NCI-H2107 (cell line): ENCODE results near the gene PDIA5.

Experiments used
- DNase-seq: peaks from one replicate; lab custom pipeline; 2025; lab: John Stamatoyannopoulos, UW

Gene PDIA5

GRCh38 chr3:123066896-123067688 is at the start of gene PDIA5:
Gene PDIA5 (plus strand): TSS chr3:123067025. CDS start chr3:123067165, 140 bp downstream.
- peak; percentile 70 for DNase-seq

DNA sequence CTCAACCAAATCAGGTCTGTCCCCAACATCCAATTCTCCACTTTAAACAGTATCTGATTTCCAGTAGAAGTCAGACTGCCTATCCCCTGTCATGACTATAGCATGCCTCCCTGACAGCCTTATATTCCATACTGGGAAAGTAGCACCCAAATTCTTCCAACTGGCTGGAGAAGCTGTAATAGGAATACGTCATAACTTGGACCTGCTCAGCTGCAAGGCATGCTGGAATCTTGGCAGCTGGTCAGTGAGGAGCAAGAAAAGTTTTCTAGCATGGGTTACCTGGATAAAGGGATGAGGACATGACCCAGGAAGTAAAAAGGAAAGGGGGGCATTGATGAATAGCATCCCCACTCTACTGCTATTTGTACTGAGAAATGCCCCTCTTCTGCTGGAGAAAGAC is 48.1 kb upstream of the PDIA5 start:
- DNase-seq, result no peak

GRCh38 chr3:123019161-123019560 is 47.7 kb upstream of the PDIA5 start:
- DNase-seq, result no peak

DNA sequence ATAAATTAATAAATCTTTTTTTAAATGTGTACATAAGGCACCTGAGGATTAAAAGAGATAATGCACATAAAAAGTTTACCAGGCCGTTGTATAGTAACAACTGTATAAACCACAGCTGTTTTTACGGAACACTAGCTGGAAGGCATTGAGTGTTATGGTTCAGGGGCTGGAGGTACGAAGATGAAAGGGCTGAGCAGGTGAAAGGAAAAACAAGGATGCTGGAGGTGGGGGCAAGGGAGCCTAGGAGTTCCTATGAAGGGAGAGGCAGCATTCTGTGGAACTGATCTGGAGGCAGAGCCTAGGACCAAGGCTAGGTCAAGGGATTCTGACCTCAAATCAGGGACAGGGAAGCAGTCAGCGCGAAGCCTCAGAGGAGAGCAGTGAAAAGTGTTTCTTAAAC is 47.2 kb upstream of the PDIA5 start:
- no peak for DNase-seq

DNA sequence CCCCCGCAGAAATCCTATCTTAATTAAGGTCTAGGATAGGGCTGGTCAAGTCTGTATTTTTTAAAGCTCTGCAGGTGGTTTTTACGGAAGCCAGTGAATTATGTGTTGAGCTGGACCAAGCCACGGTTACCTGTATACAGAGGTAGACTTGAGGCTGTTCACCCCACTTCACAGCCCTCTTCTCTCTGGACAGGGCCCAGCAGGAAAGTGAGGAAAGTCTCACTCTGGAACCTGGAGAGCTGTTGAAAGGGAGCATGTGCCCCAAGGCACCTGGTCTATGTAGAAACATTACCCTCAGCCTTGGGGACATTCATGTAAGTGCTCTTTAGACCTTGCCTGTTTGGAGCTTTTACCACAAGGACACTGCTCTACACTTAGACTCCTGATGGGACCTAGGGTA is 46.1 kb upstream of the PDIA5 start:
- DNase-seq, result no peak

- DNase-seq, result no peak
Observed at GRCh38 chr3:123021388-123021787, 45.4 kb upstream of the PDIA5 start.

DNA sequence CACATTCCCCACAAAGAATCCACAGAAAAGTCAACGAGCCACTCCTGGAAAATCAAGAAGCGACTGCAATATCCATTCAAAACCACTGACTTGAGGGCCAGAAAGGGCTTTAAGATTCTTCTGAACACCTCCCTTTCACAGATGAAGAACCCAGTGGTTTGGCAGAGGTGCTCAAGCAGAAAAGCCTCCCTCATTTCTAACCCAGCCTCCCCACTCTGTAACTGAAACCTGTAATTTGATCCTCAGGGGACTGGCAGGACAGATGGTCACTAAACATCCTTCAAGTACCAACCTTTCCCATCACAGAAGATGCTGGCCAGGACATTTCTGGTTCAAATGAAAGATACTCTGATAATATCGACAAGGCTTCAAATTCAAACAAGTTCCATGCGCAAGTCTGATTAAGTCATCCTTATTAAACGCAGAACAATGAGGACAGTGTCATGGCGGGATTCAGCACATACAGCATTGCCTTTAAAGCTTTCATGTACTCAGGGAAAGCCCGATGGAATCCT is 44.8 kb upstream of the PDIA5 start:
- DNase-seq, result no peak

DNA sequence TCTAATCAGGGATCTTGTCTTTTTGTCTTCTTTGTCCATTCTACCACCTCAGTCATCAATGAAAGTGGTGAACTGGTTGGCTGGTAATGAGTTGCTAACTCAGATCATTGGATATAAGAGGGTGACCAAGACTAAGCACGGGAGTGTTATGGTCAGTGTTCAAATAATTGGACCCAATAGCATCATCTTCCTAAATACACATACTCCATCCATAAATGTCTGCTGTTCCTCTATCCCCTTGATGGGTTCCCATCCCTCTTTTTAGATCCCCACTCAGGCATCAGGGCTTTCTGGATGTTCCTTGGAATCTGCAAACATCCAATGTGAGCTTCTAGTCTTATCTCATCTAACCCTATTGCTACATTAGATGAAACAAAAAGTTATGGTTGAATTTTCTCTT is 42.8 kb upstream of the PDIA5 start:
- no peak for DNase-seq

DNA sequence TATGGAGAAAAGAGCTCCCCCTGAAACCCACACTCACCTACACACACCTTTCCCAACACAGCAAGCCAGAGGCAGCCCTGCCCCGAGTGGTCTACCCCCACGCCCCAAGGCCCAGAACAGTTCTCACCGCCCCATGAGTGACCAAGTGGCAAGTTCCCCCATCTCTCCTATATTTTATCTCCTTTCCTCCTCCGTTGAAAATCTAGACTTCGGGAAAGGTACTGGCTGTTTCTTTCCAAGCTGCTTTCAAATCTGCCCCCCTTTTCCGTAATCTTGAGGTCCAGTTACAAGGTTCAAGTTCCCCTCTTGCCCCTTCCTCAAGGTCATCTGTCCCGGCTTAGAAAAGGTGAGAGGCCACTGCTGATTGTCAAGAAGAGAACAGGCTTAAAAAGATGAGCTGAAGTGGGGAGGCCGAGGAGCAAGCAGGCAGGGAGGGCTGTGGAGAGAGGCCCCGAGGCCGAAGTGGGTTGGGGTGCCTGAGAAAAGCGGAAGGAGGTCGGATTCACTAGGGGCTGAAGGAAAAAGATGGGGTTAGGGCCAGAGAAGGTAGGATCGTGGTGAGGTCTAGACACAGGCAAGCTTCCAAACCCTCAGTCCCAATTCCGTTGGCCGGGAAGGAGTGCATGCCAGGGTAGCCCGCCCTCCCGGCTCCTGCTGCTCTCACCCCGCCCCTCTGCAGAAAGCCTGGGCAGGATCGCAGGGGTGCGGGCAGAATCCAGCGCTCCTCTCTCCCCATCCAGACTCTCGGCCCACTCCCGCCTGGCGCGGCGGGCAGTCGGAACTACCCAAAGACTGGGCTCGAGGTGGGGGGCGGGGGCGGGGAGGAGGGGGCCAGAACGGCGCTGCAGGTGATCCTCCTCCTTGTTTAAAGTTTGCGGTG is 40.9 kb upstream of the PDIA5 start:
- no peak for DNase-seq

GRCh38 chr3:123026565-123027291 is 40.1 kb upstream of the PDIA5 start:
- DNase-seq, result no peak

DNA sequence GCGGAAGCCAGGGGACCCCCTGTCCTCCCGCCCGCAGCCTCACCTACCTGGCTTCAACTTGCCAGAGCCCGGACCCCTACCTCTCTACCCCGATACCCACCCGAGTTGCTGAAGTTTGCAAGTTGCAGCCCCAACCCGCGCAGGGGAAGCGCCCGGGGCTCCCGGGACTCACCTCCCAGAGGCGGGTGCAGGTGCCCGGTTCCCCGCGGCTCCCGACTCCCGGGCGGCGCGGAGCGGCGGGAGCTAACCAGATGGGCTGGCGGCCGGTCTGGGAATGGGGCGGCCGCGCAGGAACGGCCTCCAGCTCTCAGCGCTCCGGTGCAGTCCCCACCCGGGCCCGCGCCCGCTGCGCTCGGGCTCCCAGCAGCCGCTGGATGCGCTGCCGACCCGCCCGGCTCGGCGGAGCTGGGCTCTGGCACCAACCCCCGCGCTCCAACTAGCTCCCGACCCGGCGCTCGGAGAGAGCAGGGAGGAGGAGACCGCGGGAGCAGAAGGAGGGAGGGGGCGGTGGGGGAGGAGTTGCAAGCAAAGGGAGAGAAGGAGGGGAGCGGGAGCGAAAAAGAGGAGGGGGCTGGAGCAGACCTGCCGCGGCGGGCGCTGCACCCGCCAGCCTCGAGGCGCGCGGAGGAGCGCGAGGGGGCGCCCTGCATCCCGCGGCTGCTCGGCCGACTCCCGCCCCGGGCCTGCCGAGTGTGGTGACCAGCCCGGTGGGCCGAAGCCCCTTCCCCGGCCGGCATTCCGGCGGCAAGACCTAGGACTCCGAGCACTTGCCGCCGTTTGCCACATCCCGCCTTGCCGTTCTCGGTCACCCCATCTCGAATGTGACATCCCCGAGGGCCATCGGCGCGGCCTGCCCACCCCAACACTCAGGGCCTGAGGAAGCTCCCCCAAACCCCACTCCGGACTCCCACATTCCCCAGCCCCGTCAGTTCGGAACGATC is 39.3 kb upstream of the PDIA5 start, which contains the start of gene SEMA5B:
Gene SEMA5B (minus strand): TSS at position 472 of the 941 bp plus-strand sequence. CDS start 66,500 bp downstream, outside the sequence.
- DNase-seq, result no peak

DNA sequence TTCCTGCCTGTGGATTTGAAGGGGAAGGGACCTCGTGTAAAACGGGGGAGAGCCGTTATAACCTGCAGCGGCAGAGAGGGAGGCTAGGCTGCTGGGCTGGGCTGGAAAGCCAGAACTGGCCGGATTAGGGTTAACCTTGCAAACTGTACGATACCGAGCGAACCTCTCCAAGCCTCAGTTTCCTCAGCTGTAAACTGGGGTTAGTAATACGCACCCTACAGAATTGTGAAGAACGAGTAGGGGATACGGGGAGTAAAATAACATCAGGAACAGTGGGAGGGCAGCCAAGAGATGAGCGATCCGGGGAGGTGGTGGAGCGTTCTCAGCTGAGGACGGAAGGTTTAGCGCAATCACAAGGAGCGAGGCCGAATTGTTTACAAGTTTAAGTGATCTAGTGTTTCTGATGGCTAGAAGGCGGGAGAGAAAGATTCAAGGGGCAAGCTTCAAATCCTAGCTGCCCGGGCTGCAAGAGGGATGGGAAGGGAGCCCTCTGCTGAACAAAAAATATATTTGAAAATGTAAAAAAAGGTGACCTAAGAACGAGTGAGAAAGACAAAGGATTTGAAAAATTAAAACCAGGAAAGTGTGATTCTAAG is 38.5 kb upstream of the PDIA5 start:
- peak; percentile 55 for DNase-seq

DNA sequence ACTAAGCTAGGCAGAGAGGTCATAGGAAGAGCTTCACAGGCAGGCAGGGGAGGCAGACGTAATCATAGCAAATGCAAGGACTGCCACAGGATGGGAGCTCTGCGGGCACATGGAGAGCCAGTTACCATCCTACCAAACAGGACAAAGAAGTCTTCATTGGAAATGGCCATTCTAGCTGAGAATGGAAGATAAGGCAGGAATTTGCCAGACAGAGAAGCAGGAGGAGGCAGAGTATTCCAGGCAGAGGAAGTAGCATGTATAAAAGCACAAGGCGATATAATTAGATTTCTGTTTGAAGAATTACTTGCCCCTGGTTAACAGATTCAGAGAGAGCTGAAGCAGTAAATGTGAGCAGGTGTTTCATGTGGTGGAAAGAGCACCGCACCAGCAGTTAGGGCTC is 35.8 kb upstream of the PDIA5 start:
- no peak for DNase-seq

- no peak for DNase-seq
Observed at GRCh38 chr3:123032057-123032456, 34.8 kb upstream of the PDIA5 start.

GRCh38 chr3:123034120-123034519 is 32.7 kb upstream of the PDIA5 start:
- DNase-seq, result no peak

DNA sequence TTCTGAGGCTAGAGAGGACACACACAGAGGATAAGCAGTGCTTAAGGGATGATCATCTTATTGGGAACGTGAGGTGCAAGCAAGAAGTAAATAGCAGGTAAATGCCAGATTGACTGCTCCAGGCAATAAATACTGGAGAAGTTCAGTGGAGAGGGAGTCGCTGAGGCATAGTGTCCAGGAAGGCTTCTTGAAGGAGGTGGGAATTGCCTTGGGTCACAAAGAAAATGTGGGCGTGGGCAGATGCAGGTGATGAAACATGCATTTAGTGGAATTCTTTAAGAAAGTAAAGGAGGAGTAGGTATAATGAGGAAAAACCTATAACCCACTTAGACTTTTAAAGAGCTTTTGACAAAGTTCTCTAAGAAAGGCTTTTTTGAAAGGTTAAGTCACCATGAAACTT is 31.8 kb upstream of the PDIA5 start:
- DNase-seq, result no peak

- DNase-seq, result no peak
Observed at GRCh38 chr3:123036352-123037014, 30.3 kb upstream of the PDIA5 start.

GRCh38 chr3:123037015-123037375 is 29.8 kb upstream of the PDIA5 start:
- DNase-seq, result no peak

GRCh38 chr3:123038751-123039150 is 28.1 kb upstream of the PDIA5 start:
- DNase-seq, result no peak

- no peak for DNase-seq
Observed at GRCh38 chr3:123039178-123039577, 27.6 kb upstream of the PDIA5 start.
